SK-N-SH treated with all-trans-retinoic acid at 6 μM for 48 hours (cell line): ENCODE data around the gene ZNF423.

Experiments
- ATAC-seq: fragments of 200-7000 bp; cut with Tn5 transposase; 3 replicates; pipeline ENCODE4 v1.9.1; 2020; ENCODE audit warnings: mild to moderate bottlenecking, moderate library complexity
- ARNTL ChIP-seq: fragments of 450-650 bp; formaldehyde crosslinking; IDR thresholded peaks from 2 replicates; pipeline ENCODE4 v1.5.0; 2020; ENCODE audit warnings: low read depth, mild to moderate bottlenecking, moderate library complexity, borderline replicate concordance
- BACH2 ChIP-seq: fragments of 250-450 bp; sonication (Bioruptor Pico); IDR thresholded peaks from 2 replicates; pipeline ENCODE4 v1.9.0; 2021; ENCODE audit warnings: mild to moderate bottlenecking, borderline replicate concordance
- ESRRG ChIP-seq: fragments of 250-450 bp; sonication (Bioruptor Pico); IDR thresholded peaks from 2 replicates; pipeline ENCODE4 v1.6.1; 2021; ENCODE audit warnings: mild to moderate bottlenecking
- GLIS3 ChIP-seq: fragments of 250-450 bp; sonication (Bioruptor Pico); IDR thresholded peaks from 2 replicates; pipeline ENCODE4 v1.5.0; 2020; ENCODE audit warnings: mild to moderate bottlenecking, moderate library complexity
- ISL1 ChIP-seq: fragments of 250-450 bp; sonication (Bioruptor Pico); IDR thresholded peaks from 2 replicates; pipeline ENCODE4 v2.1.2; 2022; ENCODE audit warnings: mild to moderate bottlenecking, moderate library complexity
- OSR1 ChIP-seq: fragments of 250-450 bp; sonication (Bioruptor Pico); IDR thresholded peaks from 2 replicates; pipeline ENCODE4 v1.8.0; 2022; ENCODE audit warnings: moderate library complexity, mild to moderate bottlenecking, inconsistent platforms
- PPARA ChIP-seq: fragments of 250-450 bp; sonication (Bioruptor Pico); IDR thresholded peaks from 2 replicates; pipeline ENCODE4 v1.5.0; 2020; ENCODE audit warnings: mild to moderate bottlenecking, borderline replicate concordance
- RARB ChIP-seq: fragments of 250-450 bp; sonication (Bioruptor Pico); IDR thresholded peaks from 2 replicates; pipeline ENCODE4 v1.8.0; 2021; ENCODE audit warnings: mild to moderate bottlenecking, moderate library complexity
- SNAI2 ChIP-seq: fragments of 250-450 bp; sonication (Bioruptor Pico); IDR thresholded peaks from 2 replicates; pipeline ENCODE4 v1.5.0; 2020; ENCODE audit warnings: mild to moderate bottlenecking, moderate library complexity
- TCF4 ChIP-seq: fragments of 250-450 bp; sonication (Bioruptor Pico); IDR thresholded peaks from 2 replicates; pipeline ENCODE4 v1.8.0; 2021; ENCODE audit warnings: mild to moderate bottlenecking, moderate library complexity, borderline replicate concordance
- TOX ChIP-seq: fragments of 250-450 bp; sonication (Bioruptor Pico); IDR thresholded peaks from 2 replicates; pipeline ENCODE4 v1.8.0; 2021; ENCODE audit warnings: mild to moderate bottlenecking, moderate library complexity, borderline replicate concordance
- ZFP3 ChIP-seq: fragments of 250-450 bp; sonication (Bioruptor Pico); IDR thresholded peaks from 2 replicates; pipeline ENCODE4 v1.5.0; 2020; ENCODE audit warnings: mild to moderate bottlenecking, moderate library complexity
- ZFP30 ChIP-seq: fragments of 450-650 bp; formaldehyde crosslinking; IDR thresholded peaks from 2 replicates; pipeline ENCODE4 v1.5.0; 2022; ENCODE audit warnings: mild to moderate bottlenecking, moderate library complexity
- ZNF565 ChIP-seq: fragments of 450-650 bp; formaldehyde crosslinking; conservative IDR thresholded peaks from 2 replicates; pipeline ENCODE4 v1.5.0; 2020; ENCODE audit warnings: low read depth, mild to moderate bottlenecking, moderate library complexity
- ZNF70 ChIP-seq: fragments of 450-650 bp; formaldehyde crosslinking; IDR thresholded peaks from 2 replicates; pipeline ENCODE4 v1.5.0; 2020; ENCODE audit warnings: mild to moderate bottlenecking, moderate library complexity
- ZNF8 ChIP-seq: fragments of 450-650 bp; formaldehyde crosslinking; IDR thresholded peaks from 2 replicates; pipeline ENCODE4 v1.5.0; 2020; ENCODE audit warnings: mild to moderate bottlenecking, moderate library complexity
- TF ChIP-seq, protein P1 (sequence below): fragments of 250-450 bp; sonication (Bioruptor Pico); IDR thresholded peaks from 2 replicates; pipeline ENCODE4 v1.5.0; 2020; ENCODE audit warnings: mild to moderate bottlenecking, moderate library complexity
- TF ChIP-seq, protein P2 (sequence below): fragments of 250-450 bp; sonication (Bioruptor Pico); IDR thresholded peaks from 2 replicates; pipeline ENCODE4 v1.8.0; 2021; ENCODE audit warnings: low read depth, mild to moderate bottlenecking, moderate library complexity, borderline replicate concordance
- TF ChIP-seq, protein P3 (sequence below): fragments of 250-450 bp; sonication (Bioruptor Pico); IDR thresholded peaks from 2 replicates; pipeline ENCODE4 v1.5.1; 2020; ENCODE audit warnings: low read depth, mild to moderate bottlenecking, moderate library complexity
- TF ChIP-seq, protein P4 (sequence below): fragments of 250-450 bp; sonication (Bioruptor Pico); IDR thresholded peaks from 2 replicates; pipeline ENCODE4 v1.5.1; 2021; ENCODE audit warnings: mild to moderate bottlenecking, moderate library complexity
- TF ChIP-seq, protein P5 (sequence below): fragments of 250-450 bp; sonication (Bioruptor Pico); IDR thresholded peaks from 2 replicates; pipeline ENCODE4 v1.8.0; 2020; ENCODE audit warnings: mild to moderate bottlenecking, moderate library complexity, borderline replicate concordance

Gene ZNF423

DNA sequence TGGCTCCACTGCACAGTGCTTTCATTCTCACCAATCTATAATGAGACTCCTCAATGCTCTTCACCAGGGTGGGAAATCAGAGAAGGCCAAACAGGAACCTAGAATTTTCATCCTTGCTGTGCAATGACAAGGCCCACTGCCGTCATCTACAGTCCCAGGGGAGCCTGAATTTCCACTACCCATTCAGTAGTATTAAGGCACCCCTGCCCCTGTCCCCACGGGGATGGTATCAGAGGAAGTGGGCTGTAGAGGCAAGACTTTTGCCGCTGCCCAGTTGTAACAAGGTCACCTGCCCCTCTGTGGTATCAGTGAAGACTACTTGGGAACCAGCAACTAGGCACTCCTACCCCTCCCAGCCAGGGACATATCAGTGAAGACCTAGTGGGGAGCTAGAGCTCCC is 377.8 kb downstream of the ZNF423 start:
- TF ChIP-seq ZNF70 (CRISPR knock-in tag) = no peak
- no peak for TF ChIP-seq ZNF8
- no peak for TF ChIP-seq ZFP3 (CRISPR knock-in tag)
- TF ChIP-seq ESRRG = no peak
- no peak for TF ChIP-seq ZFP30 (CRISPR knock-in tag)
- TF ChIP-seq, protein P1, sequence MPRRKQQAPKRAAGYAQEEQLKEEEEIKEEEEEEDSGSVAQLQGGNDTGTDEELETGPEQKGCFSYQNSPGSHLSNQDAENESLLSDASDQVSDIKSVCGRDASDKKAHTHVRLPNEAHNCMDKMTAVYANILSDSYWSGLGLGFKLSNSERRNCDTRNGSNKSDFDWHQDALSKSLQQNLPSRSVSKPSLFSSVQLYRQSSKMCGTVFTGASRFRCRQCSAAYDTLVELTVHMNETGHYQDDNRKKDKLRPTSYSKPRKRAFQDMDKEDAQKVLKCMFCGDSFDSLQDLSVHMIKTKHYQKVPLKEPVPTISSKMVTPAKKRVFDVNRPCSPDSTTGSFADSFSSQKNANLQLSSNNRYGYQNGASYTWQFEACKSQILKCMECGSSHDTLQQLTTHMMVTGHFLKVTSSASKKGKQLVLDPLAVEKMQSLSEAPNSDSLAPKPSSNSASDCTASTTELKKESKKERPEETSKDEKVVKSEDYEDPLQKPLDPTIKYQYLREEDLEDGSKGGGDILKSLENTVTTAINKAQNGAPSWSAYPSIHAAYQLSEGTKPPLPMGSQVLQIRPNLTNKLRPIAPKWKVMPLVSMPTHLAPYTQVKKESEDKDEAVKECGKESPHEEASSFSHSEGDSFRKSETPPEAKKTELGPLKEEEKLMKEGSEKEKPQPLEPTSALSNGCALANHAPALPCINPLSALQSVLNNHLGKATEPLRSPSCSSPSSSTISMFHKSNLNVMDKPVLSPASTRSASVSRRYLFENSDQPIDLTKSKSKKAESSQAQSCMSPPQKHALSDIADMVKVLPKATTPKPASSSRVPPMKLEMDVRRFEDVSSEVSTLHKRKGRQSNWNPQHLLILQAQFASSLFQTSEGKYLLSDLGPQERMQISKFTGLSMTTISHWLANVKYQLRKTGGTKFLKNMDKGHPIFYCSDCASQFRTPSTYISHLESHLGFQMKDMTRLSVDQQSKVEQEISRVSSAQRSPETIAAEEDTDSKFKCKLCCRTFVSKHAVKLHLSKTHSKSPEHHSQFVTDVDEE (CRISPR knock-in tag) = no peak
- TF ChIP-seq, protein P2, sequence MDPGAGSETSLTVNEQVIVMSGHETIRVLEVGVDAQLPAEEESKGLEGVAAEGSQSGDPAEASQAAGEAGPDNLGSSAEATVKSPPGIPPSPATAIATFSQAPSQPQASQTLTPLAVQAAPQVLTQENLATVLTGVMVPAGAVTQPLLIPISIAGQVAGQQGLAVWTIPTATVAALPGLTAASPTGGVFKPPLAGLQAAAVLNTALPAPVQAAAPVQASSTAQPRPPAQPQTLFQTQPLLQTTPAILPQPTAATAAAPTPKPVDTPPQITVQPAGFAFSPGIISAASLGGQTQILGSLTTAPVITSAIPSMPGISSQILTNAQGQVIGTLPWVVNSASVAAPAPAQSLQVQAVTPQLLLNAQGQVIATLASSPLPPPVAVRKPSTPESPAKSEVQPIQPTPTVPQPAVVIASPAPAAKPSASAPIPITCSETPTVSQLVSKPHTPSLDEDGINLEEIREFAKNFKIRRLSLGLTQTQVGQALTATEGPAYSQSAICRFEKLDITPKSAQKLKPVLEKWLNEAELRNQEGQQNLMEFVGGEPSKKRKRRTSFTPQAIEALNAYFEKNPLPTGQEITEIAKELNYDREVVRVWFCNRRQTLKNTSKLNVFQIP = no peak
- no peak for TF ChIP-seq ZNF565 (CRISPR knock-in tag)
- no peak for TF ChIP-seq GLIS3 (CRISPR knock-in tag)
- no peak for TF ChIP-seq TCF4 (CRISPR knock-in tag)
- TF ChIP-seq OSR1 (CRISPR knock-in tag) = no peak
- TF ChIP-seq ARNTL (CRISPR knock-in tag) = no peak
- no peak for ATAC-seq

DNA sequence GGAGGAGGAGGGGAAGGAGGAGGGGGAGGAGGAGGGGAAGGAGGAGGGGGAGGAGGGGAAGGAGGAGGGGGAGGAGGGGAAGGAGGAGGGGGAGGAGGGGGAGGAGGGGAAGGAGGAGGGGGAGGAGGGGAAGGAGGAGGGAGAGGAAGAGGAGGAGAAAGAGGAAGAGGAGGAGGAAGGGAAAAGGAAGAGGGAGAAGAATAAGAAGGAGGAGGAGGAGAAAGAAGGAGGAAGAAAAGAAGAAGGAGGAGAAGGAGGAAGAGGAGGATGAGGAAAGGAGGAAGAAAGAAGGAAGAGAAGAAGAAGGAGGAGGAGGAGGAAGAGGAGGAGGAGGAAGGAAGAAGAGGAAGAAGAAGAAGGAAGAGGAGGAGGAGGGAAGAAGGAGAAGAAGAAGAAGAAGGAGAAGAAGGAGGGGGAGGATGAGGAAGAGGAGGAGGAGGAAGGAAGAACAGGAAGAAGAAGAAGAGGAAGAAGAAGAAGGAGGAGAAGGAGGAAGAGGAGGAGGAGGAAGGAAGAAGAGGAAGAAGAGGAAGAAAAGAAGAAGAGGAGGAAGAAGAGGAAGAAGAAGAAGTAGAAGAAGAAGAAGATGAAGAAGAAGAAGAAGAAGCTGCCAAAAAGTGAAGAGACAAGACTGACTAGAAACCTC is 378.5 kb downstream of the ZNF423 start:
- TF ChIP-seq ZNF565 (CRISPR knock-in tag) (no peak), ZFP3 (CRISPR knock-in tag) (no peak), ZFP30 (CRISPR knock-in tag) (no peak), PPARA (no peak), ZNF8 (no peak), RARB (no peak), TCF4 (CRISPR knock-in tag) (no peak), ISL1 (CRISPR knock-in tag) (no peak), ARNTL (CRISPR knock-in tag) (no peak), TOX (CRISPR knock-in tag) (no peak)
- TF ChIP-seq, protein P2 = no peak
- ATAC-seq = no peak

DNA sequence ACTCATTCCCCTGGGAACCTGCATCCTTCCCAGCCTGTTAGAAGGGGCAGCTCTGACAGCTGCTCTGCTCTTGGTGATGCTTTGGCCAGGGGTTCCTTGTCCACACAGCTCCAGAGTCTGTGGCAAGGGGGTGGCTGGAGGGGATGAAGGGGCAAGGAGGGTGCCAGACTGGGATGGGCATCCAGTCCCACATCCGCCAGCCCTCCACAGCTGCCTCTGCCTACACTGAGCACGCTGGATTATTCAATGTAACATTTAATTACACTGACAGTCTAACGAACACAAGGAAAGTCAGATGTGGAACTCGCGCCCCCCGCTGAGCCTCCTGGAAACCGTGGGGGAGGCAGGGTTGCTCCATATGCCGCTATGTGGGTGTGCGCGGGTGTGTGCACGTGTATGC is 381.2 kb downstream of the ZNF423 start:
- TF ChIP-seq, protein P1 (CRISPR knock-in tag) = no peak
- TF ChIP-seq, protein P2 = no peak
- no peak for TF ChIP-seq SNAI2
- no peak for TF ChIP-seq PPARA
- no peak for TF ChIP-seq TCF4 (CRISPR knock-in tag)
- TF ChIP-seq RARB = no peak
- no peak for TF ChIP-seq ESRRG
- TF ChIP-seq, protein P3, sequence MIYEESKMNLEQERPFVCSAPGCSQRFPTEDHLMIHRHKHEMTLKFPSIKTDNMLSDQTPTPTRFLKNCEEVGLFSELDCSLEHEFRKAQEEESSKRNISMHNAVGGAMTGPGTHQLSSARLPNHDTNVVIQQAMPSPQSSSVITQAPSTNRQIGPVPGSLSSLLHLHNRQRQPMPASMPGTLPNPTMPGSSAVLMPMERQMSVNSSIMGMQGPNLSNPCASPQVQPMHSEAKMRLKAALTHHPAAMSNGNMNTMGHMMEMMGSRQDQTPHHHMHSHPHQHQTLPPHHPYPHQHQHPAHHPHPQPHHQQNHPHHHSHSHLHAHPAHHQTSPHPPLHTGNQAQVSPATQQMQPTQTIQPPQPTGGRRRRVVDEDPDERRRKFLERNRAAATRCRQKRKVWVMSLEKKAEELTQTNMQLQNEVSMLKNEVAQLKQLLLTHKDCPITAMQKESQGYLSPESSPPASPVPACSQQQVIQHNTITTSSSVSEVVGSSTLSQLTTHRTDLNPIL (CRISPR knock-in tag) = no peak
- TF ChIP-seq OSR1 (CRISPR knock-in tag) = no peak
- TF ChIP-seq ZFP30 (CRISPR knock-in tag) = no peak
- no peak for TF ChIP-seq BACH2 (CRISPR knock-in tag)
- TF ChIP-seq, protein P4, sequence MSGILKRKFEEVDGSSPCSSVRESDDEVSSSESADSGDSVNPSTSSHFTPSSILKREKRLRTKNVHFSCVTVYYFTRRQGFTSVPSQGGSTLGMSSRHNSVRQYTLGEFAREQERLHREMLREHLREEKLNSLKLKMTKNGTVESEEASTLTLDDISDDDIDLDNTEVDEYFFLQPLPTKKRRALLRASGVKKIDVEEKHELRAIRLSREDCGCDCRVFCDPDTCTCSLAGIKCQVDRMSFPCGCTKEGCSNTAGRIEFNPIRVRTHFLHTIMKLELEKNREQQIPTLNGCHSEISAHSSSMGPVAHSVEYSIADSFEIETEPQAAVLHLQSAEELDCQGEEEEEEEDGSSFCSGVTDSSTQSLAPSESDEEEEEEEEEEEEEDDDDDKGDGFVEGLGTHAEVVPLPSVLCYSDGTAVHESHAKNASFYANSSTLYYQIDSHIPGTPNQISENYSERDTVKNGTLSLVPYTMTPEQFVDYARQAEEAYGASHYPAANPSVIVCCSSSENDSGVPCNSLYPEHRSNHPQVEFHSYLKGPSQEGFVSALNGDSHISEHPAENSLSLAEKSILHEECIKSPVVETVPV (CRISPR knock-in tag) = no peak
- TF ChIP-seq, protein P5, sequence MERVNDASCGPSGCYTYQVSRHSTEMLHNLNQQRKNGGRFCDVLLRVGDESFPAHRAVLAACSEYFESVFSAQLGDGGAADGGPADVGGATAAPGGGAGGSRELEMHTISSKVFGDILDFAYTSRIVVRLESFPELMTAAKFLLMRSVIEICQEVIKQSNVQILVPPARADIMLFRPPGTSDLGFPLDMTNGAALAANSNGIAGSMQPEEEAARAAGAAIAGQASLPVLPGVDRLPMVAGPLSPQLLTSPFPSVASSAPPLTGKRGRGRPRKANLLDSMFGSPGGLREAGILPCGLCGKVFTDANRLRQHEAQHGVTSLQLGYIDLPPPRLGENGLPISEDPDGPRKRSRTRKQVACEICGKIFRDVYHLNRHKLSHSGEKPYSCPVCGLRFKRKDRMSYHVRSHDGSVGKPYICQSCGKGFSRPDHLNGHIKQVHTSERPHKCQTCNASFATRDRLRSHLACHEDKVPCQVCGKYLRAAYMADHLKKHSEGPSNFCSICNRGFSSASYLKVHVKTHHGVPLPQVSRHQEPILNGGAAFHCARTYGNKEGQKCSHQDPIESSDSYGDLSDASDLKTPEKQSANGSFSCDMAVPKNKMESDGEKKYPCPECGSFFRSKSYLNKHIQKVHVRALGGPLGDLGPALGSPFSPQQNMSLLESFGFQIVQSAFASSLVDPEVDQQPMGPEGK = no peak
- TF ChIP-seq GLIS3 (CRISPR knock-in tag) = no peak
- TF ChIP-seq ISL1 (CRISPR knock-in tag) = no peak

More for the DNA sequence above, 381.2 kb downstream of the ZNF423 start:
- no peak for ATAC-seq
